Measurements from ENCODE around the gene CDCP2. TPM values are rescaled to one million over a fixed set of nuclear protein-coding genes. Genes with fewer than 3 reads are reported as not detected.
"Not testable (repeated sequence)": the region's sequence is repeated elsewhere in the genome, so short reads cannot be mapped to it uniquely, and the experiment has no call there.

CDCP2 gene
- total RNA-seq, 1 experiment from 2014 or later, result not detected

- in situ Hi-C loops (cut with HindIII; ENCODE audit: low pct_unique_long_range_greater_than_20kb, low sequenced_read_pairs), result no loop called here
- no peak for DNase-seq (ENCODE audit: low read depth)
Measured at GRCh38 chr1:54171016-54171415, 18.2 kb upstream of the CDCP2 start.

DNA sequence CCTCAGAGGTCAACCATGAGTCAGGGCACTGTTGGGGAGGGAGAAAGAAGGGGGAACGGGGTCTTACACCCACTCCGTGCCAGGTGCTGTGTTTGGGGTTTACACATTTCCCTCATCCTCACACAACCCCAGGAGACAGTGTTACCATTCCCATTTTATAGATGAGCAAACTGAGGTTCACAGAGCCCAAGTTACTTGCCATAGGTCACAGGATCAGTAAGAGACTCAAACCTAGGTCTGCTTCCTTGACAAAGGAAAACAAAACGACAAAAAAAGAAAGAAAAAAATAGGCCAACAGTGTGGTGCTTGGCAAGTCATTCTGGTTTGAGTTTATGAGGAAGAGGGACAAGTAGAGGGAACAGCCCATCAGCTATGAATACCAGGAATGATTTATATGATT is 16.3 kb upstream of the CDCP2 start:
- DNase-seq (ENCODE audit: low read depth), result no peak
- in situ Hi-C loops (cut with HindIII; ENCODE audit: low pct_unique_long_range_greater_than_20kb, low sequenced_read_pairs), result no loop called here

DNA sequence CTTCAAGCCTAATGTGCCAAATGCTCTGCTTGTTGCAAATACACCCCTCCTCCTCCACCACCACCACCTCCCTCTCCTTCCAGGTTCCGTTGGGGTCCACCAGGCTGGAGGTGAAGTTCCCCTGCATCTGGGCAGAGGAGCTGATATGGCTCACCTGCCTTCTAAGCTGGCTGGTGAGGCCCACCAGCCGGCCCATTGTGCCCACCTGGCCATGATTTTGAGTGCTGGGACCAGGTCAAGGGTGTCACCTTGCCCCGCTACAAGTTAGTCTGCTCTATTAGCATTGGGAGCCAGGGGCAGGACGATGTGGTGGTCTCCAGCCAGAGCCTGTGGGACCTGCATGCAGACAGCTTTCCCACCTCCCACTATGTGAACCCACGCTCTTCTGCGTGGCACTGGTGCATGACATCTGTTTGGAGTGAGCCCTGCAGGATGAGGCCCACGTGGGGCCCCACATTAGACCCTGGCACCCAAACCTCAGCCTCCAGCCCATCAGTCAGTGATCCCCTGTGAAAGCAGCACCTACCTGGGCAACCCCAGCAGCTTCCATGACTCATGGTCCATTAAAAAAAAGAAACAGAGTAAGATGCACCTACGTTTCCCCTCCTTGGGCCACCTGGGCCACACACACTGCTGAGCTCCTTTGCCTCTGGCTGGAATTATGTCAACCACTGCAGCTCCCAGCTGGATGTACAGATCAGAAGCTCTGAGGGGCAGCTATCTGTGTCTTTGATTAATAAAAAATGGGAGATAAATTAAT is 15.6 kb upstream of the CDCP2 start:
- in situ Hi-C loops (cut with HindIII; ENCODE audit: low pct_unique_long_range_greater_than_20kb, low sequenced_read_pairs), result no loop called here
- no peak for DNase-seq (ENCODE audit: low read depth)

GRCh38 chr1:54167422-54168139 is 14.8 kb upstream of the CDCP2 start:
- DNase-seq (ENCODE audit: low read depth), result peak; percentile 16
- in situ Hi-C loops (cut with HindIII; ENCODE audit: low pct_unique_long_range_greater_than_20kb, low sequenced_read_pairs), result no loop called here

DNA sequence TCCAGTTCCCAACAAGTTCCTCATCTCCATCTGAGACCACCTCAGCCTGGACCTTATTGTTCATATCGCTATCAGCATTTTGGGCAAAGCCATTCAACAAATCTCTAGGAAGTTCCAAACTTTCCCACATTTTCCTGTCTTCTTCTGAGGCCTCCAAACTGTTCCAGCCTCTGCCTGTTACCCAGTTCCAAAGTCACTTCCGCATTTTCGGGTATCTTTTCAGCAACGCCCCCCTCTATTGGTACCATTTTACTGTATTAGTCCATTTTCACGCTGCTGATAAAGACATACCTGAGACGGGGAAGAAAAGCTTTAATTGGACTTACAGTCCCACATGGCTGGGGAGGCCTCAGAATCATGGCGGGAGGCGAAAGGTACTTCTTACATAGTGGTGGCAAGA is 13.6 kb upstream of the CDCP2 start:
- DNase-seq (ENCODE audit: low read depth); in situ Hi-C loops (cut with HindIII; ENCODE audit: low pct_unique_long_range_greater_than_20kb, low sequenced_read_pairs): not testable (repeated sequence)

DNA sequence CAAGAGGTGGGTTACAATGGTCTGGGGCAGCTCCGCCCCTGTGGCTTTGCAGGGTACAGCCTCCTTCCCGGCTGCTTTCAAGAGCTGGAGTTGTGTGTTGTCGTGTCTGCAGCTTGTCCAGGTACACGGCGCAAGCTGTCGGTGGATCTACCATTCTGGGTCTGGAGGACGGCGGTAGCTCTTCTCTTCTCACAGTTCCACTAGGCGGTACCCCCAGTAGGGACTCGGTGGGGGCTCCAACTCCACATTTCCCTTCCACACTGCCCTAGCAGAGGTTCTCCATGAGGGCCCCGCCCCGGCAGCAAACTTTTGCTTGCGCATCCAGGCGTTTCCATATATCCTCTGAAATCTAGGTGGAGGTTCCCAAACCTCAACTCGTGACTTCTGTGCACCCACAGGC is 12.3 kb upstream of the CDCP2 start:
- no peak for DNase-seq (ENCODE audit: low read depth)
- in situ Hi-C loops (cut with HindIII; ENCODE audit: low pct_unique_long_range_greater_than_20kb, low sequenced_read_pairs), result no loop called here

GRCh38 chr1:54163573-54163972 is 10.8 kb upstream of the CDCP2 start:
- in situ Hi-C loops (cut with HindIII; ENCODE audit: low pct_unique_long_range_greater_than_20kb, low sequenced_read_pairs), result no loop called here
- no peak for DNase-seq (ENCODE audit: low read depth)

DNA sequence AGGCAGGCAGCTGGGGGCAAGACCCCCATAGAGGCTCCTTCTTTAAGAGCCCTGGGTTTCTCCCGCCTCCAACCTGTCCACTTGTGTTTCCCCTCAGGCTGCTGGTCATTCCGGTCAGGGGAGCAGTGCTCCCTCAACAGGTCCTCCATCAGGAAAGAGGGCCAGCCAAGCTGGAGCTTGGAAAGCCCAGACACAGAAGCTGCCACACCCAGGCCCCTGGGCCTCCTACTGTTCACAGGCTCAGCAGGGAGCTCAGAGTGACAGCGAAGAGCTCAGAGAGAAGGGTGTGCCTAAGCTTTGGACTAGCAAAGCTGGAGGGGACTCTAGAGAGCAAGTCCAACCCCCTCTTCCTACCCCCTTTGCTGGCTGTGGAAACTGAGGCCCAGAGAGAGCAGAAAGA is 10.3 kb upstream of the CDCP2 start:
- in situ Hi-C loops (cut with HindIII; ENCODE audit: low pct_unique_long_range_greater_than_20kb, low sequenced_read_pairs), result no loop called here
- no peak for DNase-seq (ENCODE audit: low read depth)

GRCh38 chr1:54161495-54162168 is 8.8 kb upstream of the CDCP2 start:
- no peak for DNase-seq (ENCODE audit: low read depth)
- in situ Hi-C loops (cut with HindIII; ENCODE audit: low pct_unique_long_range_greater_than_20kb, low sequenced_read_pairs), result no loop called here

- DNase-seq (ENCODE audit: low read depth), result no peak
- in situ Hi-C loops (cut with HindIII; ENCODE audit: low pct_unique_long_range_greater_than_20kb, low sequenced_read_pairs), result no loop called here
Measured at GRCh38 chr1:54160351-54160750, 7.6 kb upstream of the CDCP2 start.

- in situ Hi-C loops (cut with HindIII; ENCODE audit: low pct_unique_long_range_greater_than_20kb, low sequenced_read_pairs), result no loop called here
- no peak for DNase-seq (ENCODE audit: low read depth)
Measured at GRCh38 chr1:54159733-54160316, 7.0 kb upstream of the CDCP2 start.

GRCh38 chr1:54158071-54158470 is 5.3 kb upstream of the CDCP2 start:
- no peak for DNase-seq (ENCODE audit: low read depth)
- in situ Hi-C loops (cut with HindIII; ENCODE audit: low pct_unique_long_range_greater_than_20kb, low sequenced_read_pairs), result no loop called here

DNA sequence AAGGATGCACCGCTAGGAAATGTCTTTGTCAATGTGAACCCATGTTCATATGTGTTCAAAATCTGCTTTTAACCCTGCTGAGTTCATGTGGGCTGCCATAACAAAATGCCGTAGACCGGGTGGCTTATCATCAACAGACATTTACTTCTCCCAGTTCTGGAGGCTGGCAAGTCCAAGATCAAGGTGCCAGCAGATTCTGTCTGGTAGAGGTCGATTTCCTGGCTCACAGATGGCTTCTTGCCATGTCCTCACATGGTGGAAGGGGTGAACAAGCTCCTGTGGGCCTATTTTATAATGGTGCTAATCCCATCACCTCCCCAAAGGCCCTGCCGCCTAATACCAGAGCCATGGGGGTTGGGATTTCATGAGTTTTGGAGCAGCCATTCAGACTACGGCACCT is 4.6 kb upstream of the CDCP2 start:
- no peak for DNase-seq (ENCODE audit: low read depth)
- in situ Hi-C loops (cut with HindIII; ENCODE audit: low pct_unique_long_range_greater_than_20kb, low sequenced_read_pairs), result no loop called here

- in situ Hi-C loops (cut with HindIII; ENCODE audit: low pct_unique_long_range_greater_than_20kb, low sequenced_read_pairs), result no loop called here
- no peak for DNase-seq (ENCODE audit: low read depth)
Measured at GRCh38 chr1:54156986-54157385, 4.2 kb upstream of the CDCP2 start.

- in situ Hi-C loops (cut with HindIII; ENCODE audit: low pct_unique_long_range_greater_than_20kb, low sequenced_read_pairs), result no loop called here
Measured at GRCh38 chr1:54156201-54156600, 3.4 kb upstream of the CDCP2 start.

GRCh38 chr1:54153535-54154439 is 987 bp upstream of the CDCP2 start:
- no peak for DNase-seq (ENCODE audit: low read depth)
- in situ Hi-C loops (cut with HindIII; ENCODE audit: low pct_unique_long_range_greater_than_20kb, low sequenced_read_pairs), result no loop called here

More at GRCh38 chr1:54156201-54156600, 3.4 kb upstream of the CDCP2 start:
- DNase-seq (ENCODE audit: low read depth), result no peak

DNA sequence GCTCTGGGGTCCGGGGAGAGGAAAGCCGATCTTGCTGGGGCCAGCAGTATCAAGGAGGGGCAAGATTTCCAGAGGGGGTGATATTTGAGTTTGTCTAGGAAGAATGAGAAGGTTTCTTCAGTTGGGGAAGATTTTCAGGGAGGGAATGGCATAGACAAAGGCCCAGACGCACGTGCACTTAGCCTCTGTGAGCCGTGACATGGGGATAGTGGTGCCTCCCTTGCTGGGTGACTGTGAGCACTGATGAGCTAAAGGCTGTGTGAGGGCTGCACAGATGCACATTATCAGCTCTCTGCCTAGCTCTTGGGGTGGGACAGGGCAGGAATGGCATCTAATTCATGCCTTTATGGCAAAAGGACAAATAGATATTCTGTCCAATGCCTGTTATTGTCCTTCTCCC is 1.8 kb downstream of the CDCP2 start:
- in situ Hi-C loops (cut with HindIII; ENCODE audit: low pct_unique_long_range_greater_than_20kb, low sequenced_read_pairs), result no loop called here
- DNase-seq (ENCODE audit: low read depth), result no peak

DNA sequence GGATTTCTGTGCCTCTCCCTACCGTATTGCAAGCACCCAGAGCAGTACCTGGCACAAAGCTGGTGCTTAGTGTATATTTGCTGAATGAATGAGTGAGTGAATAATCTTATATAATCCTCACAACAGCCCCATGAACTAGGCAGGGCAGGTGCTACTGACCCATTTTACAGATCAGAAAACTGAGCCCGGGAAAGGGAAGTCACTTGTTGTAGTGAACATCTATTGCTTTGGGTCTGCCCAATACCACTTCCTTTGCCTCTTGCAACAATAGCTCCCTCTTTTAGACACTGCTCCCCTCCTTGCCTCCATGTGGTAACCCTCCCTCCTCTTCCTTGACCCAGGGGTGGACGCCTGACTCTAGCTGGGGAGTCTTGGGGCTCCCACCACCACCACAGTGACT is 3.1 kb downstream of the CDCP2 start:
- DNase-seq (ENCODE audit: low read depth), result no peak
- in situ Hi-C loops (cut with HindIII; ENCODE audit: low pct_unique_long_range_greater_than_20kb, low sequenced_read_pairs), result no loop called here
